GM18951 (cell line): Measurements from ENCODE around the gene IFNL4.
"Not testable (repeated sequence)": the region's sequence is repeated elsewhere in the genome, so short reads cannot be mapped to it uniquely, and the experiment has no call there.

ENCODE experiments used
- POLR2A ChIP-seq: IDR thresholded peaks from 4 replicates; pipeline ENCODE4 v1.6.1; 2011; ENCODE audit warnings: mild to moderate bottlenecking; ENCODE audit not compliant: insufficient read length, insufficient read depth; ENCODE audit errors: extremely low read depth
- in situ Hi-C: fragments of 300-500 bp; cut with MboI; formaldehyde crosslinking; loops from one replicate; pipeline ENCODE4 v1.12.0; 2022; ENCODE audit warnings: low sequenced_read_pairs, mixed read lengths, inconsistent platforms; ENCODE audit not compliant: unreplicated experiment

Gene IFNL4

GRCh38 chr19:39218230-39219007 lies 30.2 kb downstream of the IFNL4 start:
- no peak for TF ChIP-seq POLR2A
- in situ Hi-C loops, result no loop called here

GRCh38 chr19:39217094-39217493 lies 31.6 kb downstream of the IFNL4 start:
- TF ChIP-seq POLR2A, result no peak
- in situ Hi-C loops, result no loop called here

- in situ Hi-C loops, result not testable (repeated sequence)
These were observed 33.3 kb downstream of the IFNL4 start for GRCh38 chr19:39215323-39215722.

GRCh38 chr19:39212375-39212742 lies 36.3 kb downstream of the IFNL4 start:
- no peak for TF ChIP-seq POLR2A
- in situ Hi-C loops, result no loop called here

GRCh38 chr19:39211731-39212374 lies 36.8 kb downstream of the IFNL4 start:
- in situ Hi-C loops, result no loop called here
- no peak for TF ChIP-seq POLR2A

- in situ Hi-C loops, result no loop called here
- no peak for TF ChIP-seq POLR2A
These were observed 39.5 kb downstream of the IFNL4 start for GRCh38 chr19:39209196-39209595.

- no peak for TF ChIP-seq POLR2A
- in situ Hi-C loops, result no loop called here
These were observed 40.4 kb downstream of the IFNL4 start for GRCh38 chr19:39208175-39208795.

- in situ Hi-C loops, result no loop called here
- no peak for TF ChIP-seq POLR2A
These were observed 41.3 kb downstream of the IFNL4 start for GRCh38 chr19:39207293-39207836.

GRCh38 chr19:39206122-39206521 lies 42.5 kb downstream of the IFNL4 start:
- in situ Hi-C loops, result no loop called here
- TF ChIP-seq POLR2A, result no peak

- TF ChIP-seq POLR2A, result no peak
- in situ Hi-C loops, result no loop called here
These were observed 43.2 kb downstream of the IFNL4 start for GRCh38 chr19:39205449-39205764.

- no peak for TF ChIP-seq POLR2A
- in situ Hi-C loops, result no loop called here
These were observed 45.0 kb downstream of the IFNL4 start, which contains the start of gene SYCN for GRCh38 chr19:39203372-39204341. Gene SYCN, minus strand, starts transcription at chr19:39204263. Its CDS starts 9 bp downstream, at chr19:39204254.

GRCh38 chr19:39202998-39203355 lies 45.7 kb downstream of the IFNL4 start:
- in situ Hi-C loops, result no loop called here
- TF ChIP-seq POLR2A, result no peak

GRCh38 chr19:39200803-39201115 lies 47.9 kb downstream of the IFNL4 start:
- in situ Hi-C loops, result no loop called here
- TF ChIP-seq POLR2A, result no peak
